OCI-LY7 (cell line): Measurements from ENCODE around the gene ELSPBP1.

ENCODE experiments used
- EZH2phosphoT487 ChIP-seq: fragments of 200-600 bp; sonication (generic); IDR thresholded peaks from 2 replicates; pipeline ENCODE4 v1.6.1; 2018; ENCODE audit warnings: low read depth, borderline replicate concordance, mild to moderate bottlenecking, mixed run types, antibody characterized with exemption, low read length, moderate library complexity, mixed read lengths
- TF ChIP-seq, protein P1 (sequence below): fragments of 200-600 bp; sonication (generic); conservative IDR thresholded peaks from 2 replicates; pipeline ENCODE4 v1.5.1; 2014; ENCODE audit warnings: mild to moderate bottlenecking, antibody characterized with exemption, low read length, moderate library complexity, mixed read lengths

DNA sequence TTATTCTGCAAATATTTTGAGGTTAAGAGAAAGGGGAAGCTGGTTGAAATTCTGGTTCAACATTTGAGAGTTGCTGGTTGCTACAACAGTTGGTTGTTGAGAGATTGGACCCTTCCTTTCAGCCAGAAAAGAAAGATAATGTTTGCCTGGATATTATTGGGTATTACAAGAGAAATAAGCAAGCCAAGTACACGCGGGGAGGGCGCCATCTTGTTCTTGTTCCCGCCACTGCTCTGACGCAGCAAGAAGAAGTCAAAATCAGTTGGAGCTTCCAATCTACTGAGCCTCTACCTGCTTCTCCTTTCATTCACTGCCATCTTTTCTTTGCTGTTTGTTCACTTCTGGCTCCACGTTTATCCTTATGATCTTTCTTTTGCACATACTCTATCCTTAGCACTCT lies 20.9 kb upstream of the ELSPBP1 start:
- TF ChIP-seq, protein P1, sequence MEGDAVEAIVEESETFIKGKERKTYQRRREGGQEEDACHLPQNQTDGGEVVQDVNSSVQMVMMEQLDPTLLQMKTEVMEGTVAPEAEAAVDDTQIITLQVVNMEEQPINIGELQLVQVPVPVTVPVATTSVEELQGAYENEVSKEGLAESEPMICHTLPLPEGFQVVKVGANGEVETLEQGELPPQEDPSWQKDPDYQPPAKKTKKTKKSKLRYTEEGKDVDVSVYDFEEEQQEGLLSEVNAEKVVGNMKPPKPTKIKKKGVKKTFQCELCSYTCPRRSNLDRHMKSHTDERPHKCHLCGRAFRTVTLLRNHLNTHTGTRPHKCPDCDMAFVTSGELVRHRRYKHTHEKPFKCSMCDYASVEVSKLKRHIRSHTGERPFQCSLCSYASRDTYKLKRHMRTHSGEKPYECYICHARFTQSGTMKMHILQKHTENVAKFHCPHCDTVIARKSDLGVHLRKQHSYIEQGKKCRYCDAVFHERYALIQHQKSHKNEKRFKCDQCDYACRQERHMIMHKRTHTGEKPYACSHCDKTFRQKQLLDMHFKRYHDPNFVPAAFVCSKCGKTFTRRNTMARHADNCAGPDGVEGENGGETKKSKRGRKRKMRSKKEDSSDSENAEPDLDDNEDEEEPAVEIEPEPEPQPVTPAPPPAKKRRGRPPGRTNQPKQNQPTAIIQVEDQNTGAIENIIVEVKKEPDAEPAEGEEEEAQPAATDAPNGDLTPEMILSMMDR: no peak
- no peak for TF ChIP-seq EZH2phosphoT487
